NCI-H146 (cell line): ENCODE data around the gene HOXA4.

Source experiments
- DNase-seq: peaks from one replicate; lab custom pipeline; 2025; lab: John Stamatoyannopoulos, UW

HOXA4 gene

DNA sequence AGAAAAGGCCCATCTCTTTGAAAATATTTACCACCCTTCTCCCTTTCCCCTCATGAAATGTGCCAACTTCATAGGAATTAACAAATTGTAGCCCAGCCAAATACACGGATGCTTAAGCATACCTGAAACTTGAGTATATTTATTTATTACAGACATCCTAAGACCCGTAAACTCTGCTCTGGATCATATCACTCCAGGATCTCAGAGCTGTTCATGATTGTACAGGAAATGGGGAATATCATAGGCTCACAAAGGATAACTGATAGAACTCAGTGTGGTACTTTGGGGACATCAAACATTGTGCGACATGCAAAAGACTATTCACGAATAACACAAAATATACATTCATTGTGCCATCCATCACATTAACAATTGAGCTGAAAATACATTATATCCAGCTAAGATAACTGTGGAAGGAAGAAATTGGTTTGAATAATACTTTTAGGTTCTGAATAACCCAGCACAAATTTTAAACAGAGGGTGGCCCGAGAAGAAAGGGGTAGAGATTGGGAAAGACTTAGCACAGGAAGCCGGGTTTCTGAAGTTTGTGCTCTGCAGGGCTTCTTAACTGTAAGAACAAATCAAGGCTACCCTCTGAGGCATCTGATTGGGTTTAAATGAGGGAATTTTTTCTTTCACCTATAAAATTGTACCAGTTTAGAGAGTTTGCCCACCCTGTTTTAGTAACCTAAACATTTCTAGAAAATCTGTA lies 37.2 kb downstream of the HOXA4 start:
- DNase-seq = no peak

DNA sequence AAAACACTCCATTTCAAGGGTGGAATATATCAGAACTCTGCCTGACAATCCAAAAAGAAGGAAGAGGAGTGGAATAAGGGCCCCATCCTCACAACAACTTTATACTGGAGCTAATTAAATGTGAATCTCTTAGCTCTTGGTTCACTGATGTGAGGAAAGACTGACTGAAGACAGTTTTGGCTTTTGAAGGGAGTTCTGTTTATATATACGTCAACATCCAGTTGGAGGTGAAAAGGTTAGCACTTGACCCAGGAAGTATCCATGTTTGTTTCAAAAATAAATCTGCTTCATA lies 37.8 kb downstream of the HOXA4 start:
- no peak for DNase-seq

DNA sequence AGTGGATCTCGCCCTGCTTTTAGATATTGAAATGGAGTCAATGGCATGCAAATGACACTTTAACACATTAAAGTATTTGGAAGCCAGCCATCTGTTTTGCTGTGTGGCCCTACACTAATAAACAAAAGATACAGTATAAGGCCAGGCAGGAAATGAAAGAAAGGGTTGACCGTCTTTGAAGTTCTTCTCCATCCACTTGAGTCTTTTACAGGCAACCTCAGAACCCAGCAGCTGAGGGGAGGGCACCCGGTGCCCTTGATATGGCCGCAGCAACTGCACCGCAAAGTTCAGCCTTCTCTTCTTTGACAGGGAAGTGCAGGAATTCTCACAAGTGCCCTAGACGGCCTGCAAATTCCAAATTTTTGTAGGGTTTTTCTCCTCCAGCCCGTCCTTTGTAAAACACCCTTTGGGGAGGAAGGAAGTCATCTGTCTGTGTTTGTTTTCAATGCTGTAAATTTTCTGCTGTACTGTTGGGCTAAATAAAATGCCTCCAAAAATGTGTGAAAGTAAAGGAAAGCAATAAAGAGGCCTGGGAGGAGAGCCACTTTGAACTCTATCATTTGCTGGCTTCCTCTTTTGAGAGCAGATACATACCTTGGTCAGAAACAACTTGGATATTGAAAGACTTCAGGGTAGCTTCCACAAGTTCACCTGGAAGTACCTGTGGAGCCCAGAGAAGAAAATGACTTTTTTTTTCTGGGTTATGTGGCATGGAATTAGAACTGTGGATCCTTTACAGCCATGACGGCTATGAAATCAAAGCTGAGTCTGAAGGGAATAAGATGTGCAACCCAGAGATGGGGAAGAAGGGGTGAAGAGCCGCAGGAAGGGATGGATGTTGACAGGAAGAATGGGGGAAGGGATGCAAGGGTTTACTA lies 38.4 kb downstream of the HOXA4 start:
- DNase-seq = no peak

DNA sequence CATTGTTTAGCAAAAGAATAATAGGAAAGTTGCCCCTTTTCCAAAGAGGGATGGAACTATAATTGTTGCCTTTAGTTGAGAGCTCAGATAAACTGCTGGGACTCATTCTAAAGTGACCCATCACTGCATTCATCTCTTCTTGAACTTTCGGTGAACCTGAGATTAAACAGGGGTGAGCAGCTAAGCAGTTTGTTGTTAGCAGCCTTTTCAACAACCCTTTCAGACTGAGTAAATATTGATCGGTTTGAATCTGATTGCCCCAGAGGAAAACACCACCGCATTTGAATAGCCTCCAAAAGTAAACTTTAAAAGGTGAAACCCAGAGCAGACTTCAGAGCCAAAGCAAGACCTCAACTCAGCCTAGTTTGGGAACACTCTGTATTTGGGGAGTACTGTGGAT lies 39.5 kb downstream of the HOXA4 start:
- DNase-seq = no peak

DNA sequence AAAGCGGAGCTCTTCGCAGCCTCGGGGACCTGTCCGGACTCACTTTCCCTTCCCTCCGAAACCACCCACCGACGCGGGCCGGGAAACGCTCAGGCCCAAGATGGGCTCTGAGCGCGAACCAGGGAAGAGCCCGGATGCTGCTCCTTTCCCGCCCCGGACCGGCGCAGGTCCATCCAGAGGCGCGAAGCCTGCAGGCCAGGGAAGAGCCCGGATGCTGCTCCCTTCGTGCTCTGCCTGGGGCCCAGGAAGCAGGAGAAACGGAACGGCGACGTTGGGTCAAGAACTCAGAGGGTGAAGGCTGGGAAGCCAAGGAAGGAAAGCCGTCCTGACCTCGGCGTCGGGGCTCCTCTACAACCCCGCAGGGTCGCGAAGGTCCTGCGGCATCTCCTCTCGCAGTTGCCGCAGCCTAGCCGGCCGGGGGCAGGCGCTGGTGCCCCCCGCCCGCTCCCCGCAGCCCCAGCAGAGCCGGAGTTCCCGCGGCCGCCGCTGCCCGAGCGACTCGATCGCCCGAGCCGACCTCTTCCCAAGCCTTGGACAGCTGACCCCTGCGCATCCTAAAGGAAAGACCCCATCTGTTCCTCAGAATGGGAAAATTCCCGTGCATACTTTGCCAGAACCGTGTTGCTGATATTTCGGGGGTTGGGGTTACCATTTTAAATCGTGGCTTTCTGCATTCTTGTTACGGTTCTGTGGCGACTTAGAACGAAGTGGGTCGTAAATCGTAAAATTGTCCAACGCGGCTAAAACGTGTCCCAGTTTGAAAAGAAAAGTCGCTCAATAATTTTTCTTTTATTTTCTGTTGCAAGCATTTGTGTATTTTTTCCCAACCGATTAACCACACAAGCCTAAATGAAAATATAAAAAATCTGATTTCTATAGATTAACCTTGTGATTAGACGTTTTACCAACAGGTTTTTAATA lies 42.3 kb downstream of the HOXA4 start:
- DNase-seq = no peak

DNA sequence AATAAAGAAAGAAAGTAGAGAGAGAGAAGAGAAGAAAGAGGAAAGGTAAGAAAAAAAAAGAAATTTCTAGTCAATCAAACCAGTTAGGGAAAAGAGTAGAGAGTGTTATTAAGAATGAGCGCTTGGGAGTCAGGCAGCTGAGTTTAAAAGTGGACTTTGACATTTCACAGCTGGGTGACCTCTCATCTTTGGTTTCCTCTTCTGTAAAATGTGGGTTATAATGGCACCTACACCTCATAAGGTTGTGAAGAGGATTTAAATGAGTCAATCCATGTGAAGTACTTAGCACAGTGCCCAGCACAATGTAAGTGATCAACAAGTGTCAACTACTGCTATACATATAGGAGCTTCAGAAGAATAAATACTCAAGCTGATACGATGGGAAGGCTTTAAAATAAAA lies 46.9 kb downstream of the HOXA4 start:
- DNase-seq = no peak

DNA sequence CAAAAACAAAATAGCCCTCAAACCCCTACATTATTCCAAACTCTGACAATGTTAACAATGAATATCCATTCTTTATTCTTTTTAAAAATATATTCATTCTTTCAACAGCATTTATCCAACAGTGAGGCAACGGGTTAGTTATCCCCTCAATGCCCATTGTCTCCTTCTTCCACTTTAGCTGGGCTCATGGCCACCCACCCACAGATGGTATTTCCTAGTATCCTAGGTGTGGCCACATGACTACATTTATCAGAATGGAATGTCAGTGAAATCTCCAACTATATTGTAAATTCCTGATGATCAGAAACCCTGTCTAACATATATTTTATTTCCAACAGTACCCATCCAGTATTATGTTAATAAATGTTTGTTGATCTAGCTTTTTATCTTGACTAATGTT lies 48.4 kb downstream of the HOXA4 start:
- DNase-seq = no peak

DNA sequence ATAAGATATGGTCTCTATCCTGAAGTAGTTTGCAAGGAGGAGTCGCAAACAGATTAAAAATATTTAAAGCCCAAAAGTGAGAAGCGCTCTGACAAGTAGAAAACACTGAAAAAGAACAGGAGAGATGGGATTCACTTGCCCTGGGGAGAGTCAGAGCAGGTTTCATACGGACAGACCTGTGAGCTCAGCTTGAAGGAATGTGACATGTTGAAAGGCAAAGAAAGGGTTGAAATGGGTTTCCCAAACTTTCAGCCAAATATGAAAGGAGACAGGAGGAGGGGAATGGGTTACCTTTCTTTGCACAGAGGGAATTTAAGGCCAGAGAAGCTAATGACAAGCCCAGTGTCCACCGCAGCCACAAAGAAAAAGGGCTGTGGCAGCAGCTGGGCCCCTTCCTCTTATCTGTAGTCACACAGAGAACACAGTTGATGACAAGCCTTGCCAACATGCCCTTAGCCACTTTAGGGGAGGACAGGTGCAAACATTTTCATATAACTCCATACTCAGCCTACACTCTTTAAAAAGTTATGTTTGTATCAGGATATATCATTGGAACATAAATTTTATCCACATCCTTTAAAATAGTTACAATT lies 49.6 kb downstream of the HOXA4 start:
- DNase-seq = no peak

DNA sequence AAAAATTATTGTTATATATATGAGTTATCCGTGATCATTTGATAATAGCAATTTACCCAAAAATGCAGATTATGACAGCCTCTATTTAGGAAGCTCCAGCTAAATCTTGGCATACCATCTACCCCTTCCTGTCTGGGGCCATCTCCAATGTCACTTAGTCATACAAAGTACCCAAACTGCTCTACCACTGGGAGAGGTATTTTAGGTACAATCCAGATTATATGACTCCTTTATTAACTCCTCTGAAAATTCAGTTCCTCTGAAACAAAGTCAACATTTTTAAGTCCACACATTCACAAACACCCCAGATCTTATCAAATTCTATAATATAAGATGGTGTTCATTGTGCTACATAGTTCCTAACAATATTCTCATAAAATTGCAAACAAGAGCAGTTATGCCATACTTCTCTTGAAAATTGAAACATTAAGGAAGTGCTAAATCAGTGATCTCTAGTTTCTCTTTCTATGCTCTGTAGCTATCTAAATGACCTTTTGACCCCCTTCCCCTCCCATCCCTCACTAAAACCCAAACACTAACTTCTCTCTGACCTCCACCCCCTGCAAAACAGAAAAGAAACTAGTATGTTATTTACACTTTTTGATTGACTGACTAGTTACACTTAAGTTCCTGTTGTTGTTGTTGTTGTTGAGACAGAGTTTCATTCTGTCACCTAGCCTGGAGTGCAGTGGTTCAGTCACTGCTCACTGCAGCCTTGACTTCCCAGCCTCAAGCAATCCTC lies 51.2 kb downstream of the HOXA4 start:
- DNase-seq = no peak

DNA sequence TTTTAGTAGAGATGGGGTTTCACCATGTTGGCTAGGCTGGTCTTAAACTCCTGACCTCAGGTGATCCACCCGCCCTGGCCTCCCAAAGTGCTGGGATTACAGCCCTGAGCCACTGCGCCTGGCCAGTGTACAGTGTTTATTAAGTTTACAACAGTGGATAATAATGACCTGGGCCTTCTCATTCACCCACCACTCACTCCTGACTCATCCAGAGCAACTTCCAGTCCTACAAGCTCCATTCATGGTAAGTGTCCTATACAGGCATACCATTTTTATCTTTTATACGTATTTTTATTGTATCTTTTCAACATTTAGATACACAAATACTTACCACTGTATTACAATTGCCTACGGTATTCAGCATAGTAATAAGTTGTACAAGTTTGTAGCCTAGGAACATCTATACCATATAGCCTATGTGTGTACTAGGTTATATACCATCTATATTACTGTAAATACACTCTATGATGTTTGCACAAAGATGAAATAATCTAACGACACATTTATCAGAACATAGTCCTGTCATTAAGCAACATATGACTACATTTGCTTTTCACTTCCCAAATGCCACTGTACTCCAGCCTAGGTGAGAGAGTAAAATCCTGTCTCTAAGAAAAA lies 51.8 kb downstream of the HOXA4 start:
- DNase-seq = no peak
